Neutrophil (primary cell): ENCODE measurements around the gene SMYD3.

Experiments
- H3K27ac ChIP-seq: fragments of 200-600 bp; sonication (generic); 2 replicates; pipeline ENCODE4 v1.5.1; 2016; ENCODE audit warnings: mild to moderate bottlenecking, moderate library complexity
- H3K27me3 ChIP-seq: fragments of 200-600 bp; sonication (generic); 2 replicates; pipeline ENCODE4 v1.6.0; 2016; ENCODE audit warnings: mild to moderate bottlenecking
- H3K36me3 ChIP-seq: fragments of 200-600 bp; sonication (generic); 2 replicates; pipeline ENCODE4 v1.5.1; 2017
- H3K4me1 ChIP-seq, 2 experiments: fragments of 200-600 bp in 1 of 2; sonication (generic) in 1 of 2; 1 replicate in 1 of 2; 2 replicates in 1 of 2; pipeline versions ENCODE4 v1.5.1 to v1.6.1; 2013 to 2016; ENCODE audit warnings: low read depth in 1 of 2, low read length in 1 of 2, mild to moderate bottlenecking in 1 of 2, moderate library complexity in 1 of 2; ENCODE audit not compliant: control insufficient read depth in 1 of 2, insufficient read depth in 1 of 2
- H3K4me3 ChIP-seq, 2 experiments: fragments of 200-600 bp in 1 of 2; sonication (generic) in 1 of 2; 1 replicate in 1 of 2; 2 replicates in 1 of 2; pipeline ENCODE4 v1.5.1; 2013 to 2016; ENCODE audit warnings: low read depth in 1 of 2, low read length in 1 of 2, mild to moderate bottlenecking in 1 of 2, moderate library complexity in 1 of 2
- H3K9me3 ChIP-seq: fragments of 200-600 bp; sonication (generic); 2 replicates; pipeline ENCODE4 v1.5.1; 2016
- CTCF ChIP-seq: fragments of 200-600 bp; sonication (generic); IDR thresholded peaks from 2 replicates; pipeline ENCODE4 v1.5.1; 2016; ENCODE audit warnings: antibody characterized with exemption

The SMYD3 gene

GRCh38 chr1:245721488-245721887, 785.6 kb downstream of the SMYD3 start:
- Histone ChIP-seq H3K9me3 (no peaks in the 10 kb centered on the region), H3K36me3 (no peaks in the 10 kb centered on the region), H3K4me1 (no peaks in the 10 kb centered on the region), H3K27me3 (no peaks in the 10 kb centered on the region), H3K4me3 (no peak overlapping the region), H3K27ac (no peak overlapping the region)
- TF ChIP-seq CTCF: no peak

- Histone ChIP-seq H3K4me1 (no peaks in the 10 kb centered on the region), H3K27ac (no peak overlapping the region), H3K27me3 (no peaks in the 10 kb centered on the region), H3K36me3 (no peaks in the 10 kb centered on the region), H3K9me3 (no peaks in the 10 kb centered on the region), H3K4me3 (no peak overlapping the region)
- no peak for TF ChIP-seq CTCF
These were observed 788.1 kb downstream of the SMYD3 start for GRCh38 chr1:245718951-245719350.

- no peak for TF ChIP-seq CTCF
- Histone ChIP-seq H3K4me3 (no peak overlapping the region), H3K27ac (no peak overlapping the region), H3K4me1 (no peaks in the 10 kb centered on the region), H3K27me3 (no peaks in the 10 kb centered on the region), H3K9me3 (no peaks in the 10 kb centered on the region), H3K36me3 (no peaks in the 10 kb centered on the region)
These were observed 789.0 kb downstream of the SMYD3 start for GRCh38 chr1:245718123-245718522.

GRCh38 chr1:245717611-245718010, 789.5 kb downstream of the SMYD3 start:
- TF ChIP-seq CTCF: no peak
- Histone ChIP-seq H3K27me3 (no peaks in the 10 kb centered on the region), H3K4me3 (no peak overlapping the region), H3K36me3 (no peaks in the 10 kb centered on the region), H3K4me1 (no peaks in the 10 kb centered on the region), H3K9me3 (no peaks in the 10 kb centered on the region), H3K27ac (no peak overlapping the region)

- H3K27me3 ChIP-seq: peaks cover 2% of the 10 kb centered on the region
- H3K27ac ChIP-seq: no peak overlapping the region
- no peak overlapping the region for H3K4me3 ChIP-seq
- H3K4me1 ChIP-seq: no peaks in the 10 kb centered on the region
- TF ChIP-seq CTCF: no peak
- H3K9me3 ChIP-seq: no peaks in the 10 kb centered on the region
- H3K36me3 ChIP-seq: no peaks in the 10 kb centered on the region
These were observed 790.5 kb downstream of the SMYD3 start for GRCh38 chr1:245716561-245716960.

- Histone ChIP-seq H3K9me3 (no peaks in the 10 kb centered on the region), H3K27ac (no peak overlapping the region), H3K4me1 (no peaks in the 10 kb centered on the region), H3K27me3 (peaks cover 8% of the 10 kb centered on the region), H3K36me3 (no peaks in the 10 kb centered on the region), H3K4me3 (no peak overlapping the region)
- TF ChIP-seq CTCF: no peak
These were observed 791.1 kb downstream of the SMYD3 start for GRCh38 chr1:245715970-245716369.
